ENCODE data around the gene ATF1.

ATF1 gene

DNA sequence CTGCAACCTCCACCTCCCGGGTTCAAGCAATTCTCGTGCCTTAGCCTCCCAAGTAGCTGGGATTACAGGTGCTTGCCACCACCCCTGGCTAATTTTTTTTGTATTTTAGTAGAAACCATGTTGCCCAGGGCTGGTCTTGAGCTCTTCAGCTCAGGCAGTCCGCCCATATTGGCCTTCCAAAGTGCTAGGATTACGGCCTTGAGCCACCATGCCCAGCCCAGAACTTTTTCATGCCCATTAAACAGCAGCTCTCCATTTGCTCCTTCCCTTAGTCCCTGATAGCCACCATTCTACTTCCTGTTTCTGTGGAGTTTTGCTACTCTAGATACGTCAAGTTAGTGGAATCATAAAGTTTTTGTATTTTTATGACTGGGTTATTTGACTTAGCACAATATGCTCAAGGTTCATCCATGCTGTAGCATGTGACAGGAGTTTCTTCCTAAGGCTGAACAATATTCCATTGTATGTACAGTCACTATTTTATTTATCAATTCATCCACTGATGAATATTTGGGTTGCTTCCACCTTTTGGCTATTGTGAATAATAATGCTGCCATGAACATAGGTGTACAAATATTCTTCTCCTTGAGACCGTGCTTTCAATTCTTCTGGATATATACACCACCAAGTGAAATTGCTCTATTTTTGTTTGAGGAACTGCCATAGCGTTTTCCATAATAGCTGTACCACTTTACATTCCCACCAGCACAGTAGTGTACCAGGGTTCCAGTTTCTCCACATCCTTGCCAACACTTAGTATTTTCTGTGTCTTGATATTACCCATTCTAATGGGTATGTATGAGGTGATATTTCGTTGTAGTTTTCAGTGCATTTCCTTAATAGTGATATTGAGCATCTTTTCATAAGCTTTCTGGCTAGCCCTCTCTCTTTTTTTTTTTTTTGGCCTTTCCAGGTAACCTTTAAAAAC is 15.0 kb downstream of the ATF1 start:
- Histone ChIP-seq H3K4me2 (ENCODE audit: low read length) (no peak overlapping the region), H3K27ac (no peak overlapping the region), H3K9ac (no peak overlapping the region), H3K4me1 (no peaks in the 10 kb centered on the region), H3K36me3 (ENCODE audit: control insufficient read depth, insufficient read depth, low read length) (no peaks in the 10 kb centered on the region), H3K9me3 (ENCODE audit: control insufficient read depth, low read length) (no peaks in the 10 kb centered on the region), H3K79me2 (peaks cover 33% of the 10 kb centered on the region), H2AFZ (no peak overlapping the region), H3K4me3 (ENCODE audit: low read depth, low read length) (no peak overlapping the region), H3K27me3 (ENCODE audit: control insufficient read depth, insufficient read depth, low read length) (no peaks in the 10 kb centered on the region)
- TF ChIP-seq, protein P1, sequence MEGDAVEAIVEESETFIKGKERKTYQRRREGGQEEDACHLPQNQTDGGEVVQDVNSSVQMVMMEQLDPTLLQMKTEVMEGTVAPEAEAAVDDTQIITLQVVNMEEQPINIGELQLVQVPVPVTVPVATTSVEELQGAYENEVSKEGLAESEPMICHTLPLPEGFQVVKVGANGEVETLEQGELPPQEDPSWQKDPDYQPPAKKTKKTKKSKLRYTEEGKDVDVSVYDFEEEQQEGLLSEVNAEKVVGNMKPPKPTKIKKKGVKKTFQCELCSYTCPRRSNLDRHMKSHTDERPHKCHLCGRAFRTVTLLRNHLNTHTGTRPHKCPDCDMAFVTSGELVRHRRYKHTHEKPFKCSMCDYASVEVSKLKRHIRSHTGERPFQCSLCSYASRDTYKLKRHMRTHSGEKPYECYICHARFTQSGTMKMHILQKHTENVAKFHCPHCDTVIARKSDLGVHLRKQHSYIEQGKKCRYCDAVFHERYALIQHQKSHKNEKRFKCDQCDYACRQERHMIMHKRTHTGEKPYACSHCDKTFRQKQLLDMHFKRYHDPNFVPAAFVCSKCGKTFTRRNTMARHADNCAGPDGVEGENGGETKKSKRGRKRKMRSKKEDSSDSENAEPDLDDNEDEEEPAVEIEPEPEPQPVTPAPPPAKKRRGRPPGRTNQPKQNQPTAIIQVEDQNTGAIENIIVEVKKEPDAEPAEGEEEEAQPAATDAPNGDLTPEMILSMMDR (IDR thresholded peaks at IDR 0.05) = no peak

DNA sequence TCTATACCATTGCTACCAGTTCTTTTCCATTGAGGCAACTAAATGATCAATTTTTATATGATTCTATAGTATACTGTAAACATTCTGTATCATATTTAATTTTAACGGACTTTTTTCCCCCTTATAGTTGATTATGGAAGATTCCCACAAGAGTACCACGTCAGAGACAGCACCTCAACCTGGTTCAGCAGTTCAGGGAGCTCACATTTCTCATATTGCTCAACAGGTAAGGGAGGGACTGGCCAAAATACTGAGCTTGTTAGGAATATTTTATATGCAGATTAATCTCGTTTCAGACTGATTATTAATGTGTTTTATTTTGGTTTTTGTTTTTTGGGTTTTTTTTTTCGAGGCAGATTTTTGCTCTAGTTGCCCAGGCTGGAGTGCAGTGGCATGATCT is 16.1 kb downstream of the ATF1 start:
- no peak overlapping the region for H3K4me3 ChIP-seq (ENCODE audit: low read depth, low read length)
- H3K9ac ChIP-seq = no peak overlapping the region
- no peaks in the 10 kb centered on the region for H3K36me3 ChIP-seq (ENCODE audit: control insufficient read depth, insufficient read depth, low read length)
- no peak overlapping the region for H3K4me2 ChIP-seq (ENCODE audit: low read length)
- no peaks in the 10 kb centered on the region for H3K4me1 ChIP-seq
- no peaks in the 10 kb centered on the region for H3K9me3 ChIP-seq (ENCODE audit: control insufficient read depth, low read length)
- H2AFZ ChIP-seq = no peak overlapping the region
- no peak overlapping the region for H3K27ac ChIP-seq
- H3K27me3 ChIP-seq (ENCODE audit: control insufficient read depth, insufficient read depth, low read length) = no peaks in the 10 kb centered on the region
- H3K79me2 ChIP-seq = peaks cover 26% of the 10 kb centered on the region
- TF ChIP-seq, protein P1 (IDR thresholded peaks at IDR 0.05) = no peak

DNA sequence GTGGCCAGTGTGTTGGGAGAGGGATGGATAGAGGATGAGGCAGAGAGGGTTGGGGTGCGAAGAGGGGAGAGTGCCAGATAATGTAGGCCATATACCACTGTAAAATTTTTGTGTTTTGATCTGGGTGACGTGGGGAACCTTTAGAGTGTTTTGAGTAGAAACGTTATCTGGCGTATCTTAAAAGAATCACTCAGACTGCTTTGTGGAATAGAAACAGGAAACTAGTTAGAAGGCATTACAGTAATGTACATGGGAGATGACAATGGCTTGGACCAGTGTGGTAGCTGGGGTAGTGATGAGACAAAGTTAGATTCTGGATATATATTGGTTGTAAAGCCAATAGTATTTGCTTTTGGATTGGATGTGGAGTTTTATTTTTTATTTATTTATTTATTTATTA is 20.6 kb downstream of the ATF1 start:
- H3K27ac ChIP-seq = no peak overlapping the region
- H3K4me3 ChIP-seq (ENCODE audit: low read depth, low read length) = no peak overlapping the region
- H3K36me3 ChIP-seq (ENCODE audit: control insufficient read depth, insufficient read depth, low read length) = no peaks in the 10 kb centered on the region

GRCh38 chr12:50785406-50786001 is 21.6 kb downstream of the ATF1 start:
- Histone ChIP-seq H3K36me3 (ENCODE audit: control insufficient read depth, insufficient read depth, low read length) (no peaks in the 10 kb centered on the region), H3K4me1 (peaks cover 5% of the 10 kb centered on the region), H2AFZ (no peak overlapping the region), H3K27me3 (ENCODE audit: control insufficient read depth, insufficient read depth, low read length) (no peaks in the 10 kb centered on the region), H3K79me2 (peaks cover 17% of the 10 kb centered on the region), H3K4me2 (ENCODE audit: low read length) (no peak overlapping the region), H3K4me3 (ENCODE audit: low read depth, low read length) (no peak overlapping the region), H3K27ac (no peak overlapping the region), H3K9me3 (ENCODE audit: control insufficient read depth, low read length) (no peaks in the 10 kb centered on the region), H3K9ac (no peak overlapping the region)
- TF ChIP-seq, protein P1 (IDR thresholded peaks at IDR 0.05) = no peak

More for the DNA sequence above, 20.6 kb downstream of the ATF1 start:
- Histone ChIP-seq H3K9ac (no peak overlapping the region), H3K9me3 (ENCODE audit: control insufficient read depth, low read length) (no peaks in the 10 kb centered on the region), H3K4me2 (ENCODE audit: low read length) (no peak overlapping the region), H3K79me2 (peaks cover 15% of the 10 kb centered on the region), H3K27me3 (ENCODE audit: control insufficient read depth, insufficient read depth, low read length) (no peaks in the 10 kb centered on the region), H2AFZ (no peak overlapping the region), H3K4me1 (peaks cover 5% of the 10 kb centered on the region)
- TF ChIP-seq, protein P1 (IDR thresholded peaks at IDR 0.05) = no peak

All from parathyroid adenoma (tissue), 2 donors.